GM19324 (cell line): ENCODE results near the gene BLVRB.
"Not testable (repeated sequence)": the region's sequence is repeated elsewhere in the genome, so short reads cannot be mapped to it uniquely, and the experiment has no call there.

Experiments used
- ATAC-seq: cut with Tn5 transposase; IDR thresholded peaks from one replicate; pipeline ENCODE4 v1.9.1; 2021; ENCODE audit warnings: mild to moderate bottlenecking, moderate library complexity; ENCODE audit not compliant: unreplicated experiment, low FRiP score

The BLVRB gene

GRCh38 chr19:40492274-40492673, 26.7 kb upstream of the BLVRB start:
- ATAC-seq: no peak

- ATAC-seq: no peak
Observed at GRCh38 chr19:40489882-40490230, 24.3 kb upstream of the BLVRB start.

- no peak for ATAC-seq
Observed at GRCh38 chr19:40486017-40486416, 20.5 kb upstream of the BLVRB start.

- not testable (repeated sequence) for ATAC-seq
Observed at GRCh38 chr19:40475878-40476644, 10.5 kb upstream of the BLVRB start.

DNA sequence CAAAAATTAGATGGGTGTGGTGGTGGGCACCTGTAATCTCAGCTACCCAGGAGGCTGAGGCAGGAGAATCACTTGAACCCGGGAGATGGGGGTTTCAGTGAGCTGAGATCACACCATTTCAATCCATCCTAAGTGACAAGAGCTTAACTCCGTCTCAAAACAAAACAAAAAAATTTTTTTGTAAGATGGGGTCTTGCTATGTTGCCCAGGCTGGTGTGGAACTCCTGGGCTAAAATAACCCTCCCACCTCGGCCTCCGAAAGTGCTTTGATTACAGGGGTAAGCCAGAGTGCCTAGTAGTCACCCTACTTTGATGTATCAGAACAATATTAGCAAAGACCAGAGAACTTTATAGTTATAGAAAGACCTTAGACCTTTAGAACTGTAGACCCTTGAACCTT, 9.2 kb upstream of the BLVRB start:
- ATAC-seq: no peak

- no peak for ATAC-seq
Observed at GRCh38 chr19:40472516-40472915, 7.0 kb upstream of the BLVRB start.

- ATAC-seq: no peak
Observed at GRCh38 chr19:40471111-40471510, 5.6 kb upstream of the BLVRB start.

DNA sequence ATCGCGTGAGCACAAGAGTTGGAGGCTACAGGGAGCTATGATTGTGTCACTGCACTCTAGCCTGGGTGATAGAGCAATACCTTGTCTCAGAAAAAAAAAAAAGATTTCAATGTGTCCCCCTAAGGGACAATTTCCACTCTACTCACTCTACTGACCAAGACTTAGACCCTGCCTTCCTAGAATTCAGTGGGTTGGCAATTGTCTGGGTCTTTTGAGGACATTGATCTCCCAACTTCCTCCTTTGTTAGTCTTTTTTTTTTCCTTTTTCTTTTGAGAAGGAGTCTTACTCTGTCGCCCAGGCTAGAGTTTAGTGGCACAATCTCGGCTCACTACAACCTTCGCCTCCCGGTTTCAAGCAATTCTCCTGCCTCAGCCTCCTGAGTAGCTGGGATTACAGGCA, 3.5 kb upstream of the BLVRB start:
- no peak for ATAC-seq

DNA sequence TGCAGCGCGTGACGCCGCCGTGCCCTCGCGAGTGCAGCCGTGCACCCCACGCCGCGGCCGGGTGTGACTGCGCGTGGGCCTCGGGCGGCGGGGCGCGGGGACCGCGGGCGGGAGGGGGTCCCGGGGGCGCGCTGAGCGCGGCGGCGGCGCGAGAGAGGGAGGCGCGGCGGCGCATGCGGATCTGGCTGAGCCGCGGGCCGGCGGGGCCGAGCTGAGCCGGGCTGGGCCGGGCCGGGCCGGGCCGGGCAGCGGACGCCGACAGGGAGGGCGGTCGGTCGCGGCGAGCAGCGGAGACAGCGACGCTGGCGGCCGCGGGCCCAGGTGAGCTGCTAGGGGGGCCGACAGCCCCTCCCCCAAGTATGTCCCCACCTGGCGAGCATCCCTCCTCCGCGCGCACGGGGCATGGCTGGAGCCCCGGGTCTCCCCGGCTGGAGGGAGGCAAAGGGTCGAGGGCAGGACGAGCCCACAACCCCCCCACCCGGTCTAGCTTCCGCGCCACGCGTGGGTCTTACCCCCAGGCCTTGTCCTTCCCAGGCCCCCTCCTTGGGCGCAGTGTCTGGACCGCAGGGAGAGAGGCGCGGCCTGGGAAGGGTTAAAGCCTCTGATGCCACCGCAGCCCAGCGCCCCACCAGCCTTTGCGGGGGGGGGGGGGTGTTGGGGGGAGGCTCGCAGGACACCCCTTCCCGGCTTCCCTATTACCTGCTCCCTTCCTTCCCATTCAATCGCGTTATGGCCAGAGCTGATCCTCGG, 1.6 kb upstream of the BLVRB start, which contains the start of gene SPTBN4:
Gene SPTBN4 (plus strand): TSS at position 17 of the 750 bp plus-strand sequence. CDS start 5,621 bp downstream, outside the sequence.
- ATAC-seq: no peak

DNA sequence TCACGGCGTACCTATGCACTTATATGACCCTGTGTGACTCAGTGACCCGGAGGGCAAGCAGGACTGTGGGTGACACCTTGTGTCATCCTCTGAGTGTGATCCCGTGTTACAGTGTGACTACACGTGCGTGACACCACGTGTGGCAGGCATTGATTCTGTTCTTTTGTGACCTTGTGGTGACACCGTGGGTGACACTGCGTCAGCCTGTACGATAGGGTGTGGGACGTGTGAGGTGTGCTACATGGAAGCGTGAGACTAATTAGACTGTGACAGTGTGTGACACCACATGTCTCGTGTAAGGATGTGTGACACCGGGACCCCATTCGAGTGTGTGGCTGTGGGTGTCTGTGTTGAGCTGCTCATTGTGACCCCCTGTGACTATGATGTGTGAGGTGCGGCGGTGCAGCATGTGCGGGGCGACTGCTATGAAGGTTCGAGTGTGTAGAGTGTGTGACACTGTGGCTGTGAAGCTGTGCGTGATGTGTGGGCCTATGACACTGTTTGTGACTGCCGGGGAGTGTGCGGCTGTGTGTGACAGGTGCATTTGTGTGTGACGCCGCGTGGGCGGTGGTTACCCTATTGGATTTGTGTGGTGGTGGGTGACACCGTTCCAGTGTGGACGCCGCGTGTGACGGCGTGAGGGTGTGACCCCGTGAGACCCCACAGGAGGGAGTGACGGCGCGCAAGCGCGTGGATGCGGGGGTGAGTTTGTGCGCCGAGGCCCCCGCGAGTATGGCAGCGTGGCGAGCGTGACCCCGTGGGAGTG, 857 bp upstream of the BLVRB start:
- peak; percentile 18 for ATAC-seq

GRCh38 chr19:40465025-40465556, 454 bp downstream of the BLVRB start:
- ATAC-seq: no peak

GRCh38 chr19:40464059-40465024, 1.2 kb downstream of the BLVRB start:
- ATAC-seq: no peak

DNA sequence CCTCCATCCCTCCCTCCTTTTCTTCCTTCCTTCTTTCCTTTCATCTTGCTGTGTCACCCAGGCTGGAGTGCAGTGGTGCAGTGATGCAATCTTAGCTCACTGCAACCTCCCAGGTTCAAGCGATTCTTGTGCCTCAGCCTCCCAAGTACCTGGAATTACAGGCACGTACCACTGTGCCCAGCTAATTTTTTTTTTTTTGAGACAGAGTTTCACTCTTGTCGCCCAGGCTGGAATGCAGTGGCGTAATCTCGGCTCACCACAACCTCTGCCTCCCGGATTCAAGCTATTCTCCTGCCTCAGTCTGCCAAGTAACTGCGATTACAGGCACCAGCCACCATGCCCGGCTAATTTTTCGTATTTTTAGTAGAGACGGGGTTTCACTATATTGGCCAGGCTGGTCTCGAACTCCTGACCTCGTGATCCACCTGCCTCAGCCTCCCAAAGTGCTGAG, 1.9 kb downstream of the BLVRB start:
- not testable (repeated sequence) for ATAC-seq

GRCh38 chr19:40461669-40462221, 3.8 kb downstream of the BLVRB start:
- ATAC-seq: no peak

DNA sequence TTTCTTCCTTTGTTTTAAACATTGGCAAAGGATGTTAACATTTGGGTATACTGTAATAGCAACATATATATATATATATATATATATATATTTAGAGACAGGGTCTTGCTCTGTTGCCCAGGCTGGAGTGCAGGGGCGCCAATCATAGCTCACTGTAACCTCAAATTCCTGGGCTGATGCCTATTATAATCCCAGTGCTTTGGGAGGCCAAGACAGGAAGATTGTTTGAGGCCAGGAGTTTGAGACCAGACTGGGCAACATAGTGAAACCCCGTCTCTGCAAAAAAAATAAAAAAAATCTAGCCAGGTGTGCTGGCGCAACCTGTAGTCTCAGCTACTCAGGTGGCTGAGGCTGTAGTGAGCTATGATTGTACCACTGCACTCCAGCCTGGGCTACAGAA, 5.4 kb downstream of the BLVRB start:
- ATAC-seq: no peak

DNA sequence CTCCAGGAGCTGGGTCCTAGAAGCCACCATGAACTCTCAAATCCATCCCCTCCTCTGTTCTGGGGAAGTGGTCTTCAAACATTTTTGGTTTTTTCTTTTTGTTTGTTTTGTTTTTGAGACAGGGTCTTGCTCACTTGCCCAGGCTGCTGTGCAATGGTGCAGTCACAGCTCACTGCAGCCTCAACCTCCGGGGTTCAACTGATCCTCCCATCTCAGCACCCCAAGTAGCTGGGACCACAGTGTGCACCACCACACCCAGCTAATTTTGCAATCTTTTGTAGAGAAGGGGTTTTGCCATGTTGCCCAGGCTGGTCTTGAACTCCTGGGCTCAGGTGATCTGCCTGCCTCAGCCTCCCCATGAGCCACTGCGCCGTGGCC, 7.0 kb downstream of the BLVRB start:
- no peak for ATAC-seq

GRCh38 chr19:40457953-40458596, 7.5 kb downstream of the BLVRB start:
- ATAC-seq: no peak

DNA sequence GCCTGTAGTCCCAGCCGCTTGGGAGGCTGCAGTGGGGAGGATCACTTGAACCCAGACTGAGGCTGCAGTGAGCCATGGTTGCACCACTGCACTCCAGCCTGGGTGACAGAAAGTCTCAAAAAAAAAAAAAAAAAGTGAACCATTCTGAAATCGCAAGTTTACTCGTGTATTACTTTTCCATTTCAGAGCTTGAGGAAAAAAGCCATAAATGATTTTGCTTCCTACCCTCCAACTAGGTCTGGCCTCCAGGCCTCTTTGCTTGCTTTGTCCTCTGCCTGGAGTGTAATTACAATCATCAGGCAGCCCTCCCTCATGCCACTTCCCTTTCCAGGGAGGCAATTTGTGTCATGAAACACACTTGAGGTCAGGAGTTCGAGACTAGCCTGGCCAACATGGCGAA, 8.5 kb downstream of the BLVRB start:
- no peak for ATAC-seq

DNA sequence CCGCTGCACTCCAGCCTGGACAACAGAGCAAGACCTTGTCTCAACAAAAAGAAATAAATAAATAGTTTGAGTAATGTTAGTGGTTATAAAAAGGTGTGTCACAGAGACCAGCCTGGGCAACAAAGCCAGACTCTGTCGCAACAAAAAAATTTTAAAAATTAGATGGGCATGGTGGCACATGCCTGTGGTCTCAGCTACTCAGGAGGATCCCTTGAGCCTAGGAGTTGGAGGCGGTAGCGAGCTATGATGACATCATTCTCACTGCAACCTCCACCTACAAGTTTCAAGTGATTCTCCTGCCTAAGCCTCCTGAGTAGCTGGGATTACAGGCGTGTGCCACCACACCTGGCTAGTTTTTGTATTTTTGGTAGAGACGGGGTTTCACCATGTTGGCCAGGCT, 11.6 kb downstream of the BLVRB start:
- not testable (repeated sequence) for ATAC-seq
